ENCODE measurements around the gene MACC1.
"Not testable (repeated sequence)": the region's sequence is repeated elsewhere in the genome, so short reads cannot be mapped to it uniquely, and the experiment has no call there.

The MACC1 gene

GRCh38 chr7:20129920-20130319 lies 87.3 kb downstream of the MACC1 start:
- no peak for DNase-seq (ENCODE audit: low read depth in 2 of 2)

DNA sequence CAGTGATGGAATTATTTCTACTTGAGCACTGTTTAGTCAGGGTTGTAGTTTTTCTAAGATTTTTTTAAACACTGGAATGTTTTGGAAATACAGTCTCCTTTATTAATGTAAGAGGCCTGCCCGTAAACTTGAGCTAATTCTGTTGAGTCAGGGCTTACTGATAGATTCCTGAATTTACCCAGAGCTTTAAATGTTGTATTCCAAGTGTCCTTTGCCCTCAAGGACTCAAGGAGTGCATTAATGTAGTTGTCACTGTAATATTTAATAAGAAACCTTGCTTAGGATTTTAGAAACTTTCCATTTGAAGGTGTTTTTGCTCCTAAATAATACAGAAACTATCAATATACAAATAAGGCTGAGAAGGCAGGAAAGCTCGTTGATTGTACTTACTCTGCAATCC lies 89.2 kb downstream of the MACC1 start:
- DNase-seq (ENCODE audit: low read depth in 2 of 2) = no peak

GRCh38 chr7:20126060-20126459 lies 91.1 kb downstream of the MACC1 start:
- not testable (repeated sequence) for DNase-seq (ENCODE audit: low read depth in 2 of 2)

DNA sequence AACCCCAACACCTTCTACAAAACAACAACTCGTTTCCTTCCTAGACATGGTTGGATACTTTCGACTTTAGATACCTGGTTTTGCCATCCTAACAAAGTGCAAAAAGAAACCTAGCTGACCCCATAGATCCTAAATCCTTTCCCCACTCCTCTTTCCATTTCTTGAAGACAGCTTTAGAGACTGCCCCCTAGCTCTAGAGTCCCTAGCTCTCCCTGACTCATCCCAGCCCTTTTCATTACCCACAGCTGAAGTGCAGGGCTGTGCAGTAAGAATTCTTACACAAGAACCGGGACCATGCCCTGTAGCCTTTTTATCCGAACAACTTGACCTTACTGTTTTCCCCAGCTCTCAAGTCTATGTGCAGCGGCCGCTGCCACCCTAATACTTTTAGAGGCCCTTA lies 93.1 kb downstream of the MACC1 start:
- not testable (repeated sequence) for DNase-seq (ENCODE audit: low read depth in 2 of 2)

- DNase-seq (ENCODE audit: low read depth in 2 of 2) = not testable (repeated sequence)
Observed at GRCh38 chr7:20122653-20123316, 94.4 kb downstream of the MACC1 start.

DNA sequence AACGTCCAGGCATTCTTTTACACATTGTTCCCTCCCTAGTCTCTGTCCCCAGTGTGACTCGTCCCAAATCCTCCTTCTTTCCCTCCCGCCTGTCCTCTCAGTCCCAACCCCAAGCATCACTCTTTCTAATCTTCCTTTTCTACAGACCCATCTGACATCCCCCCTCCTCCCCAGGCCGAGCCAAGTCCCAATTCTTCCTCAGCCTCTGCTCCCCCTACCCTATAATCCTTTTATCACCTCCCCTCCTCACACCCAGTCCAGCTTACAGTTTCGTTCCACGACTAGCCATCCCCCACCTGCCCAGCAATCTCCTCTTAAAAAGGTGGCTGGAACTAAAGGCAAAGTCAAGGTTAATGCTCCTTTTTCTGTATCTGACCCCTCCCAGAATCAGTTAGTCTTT lies 95.1 kb downstream of the MACC1 start:
- no peak for DNase-seq (ENCODE audit: low read depth in 2 of 2)

- DNase-seq (ENCODE audit: low read depth in 2 of 2) = no peak
Observed at GRCh38 chr7:20121404-20121803, 95.8 kb downstream of the MACC1 start.

GRCh38 chr7:20120611-20121168 lies 96.5 kb downstream of the MACC1 start:
- DNase-seq (ENCODE audit: low read depth in 2 of 2) = not testable (repeated sequence)

DNA sequence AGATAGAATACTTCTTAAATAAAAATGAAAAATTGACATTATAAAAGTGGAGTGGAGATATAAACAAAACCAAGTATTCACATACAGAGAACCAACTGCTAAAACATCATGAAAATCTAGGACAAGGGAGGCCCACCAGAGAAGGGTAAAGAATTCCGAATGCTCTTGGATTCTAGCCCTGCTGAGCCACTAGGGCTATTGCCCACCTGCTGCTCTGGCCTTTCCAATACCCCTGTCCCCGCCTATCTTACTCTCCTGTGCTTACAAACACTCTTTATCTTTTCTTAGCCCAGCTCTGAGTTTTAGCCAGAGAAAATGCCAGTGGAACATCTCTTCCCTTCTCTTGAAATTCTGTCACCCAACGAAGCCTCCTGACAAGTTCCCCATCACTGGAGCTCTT lies 100.3 kb downstream of the MACC1 start:
- DNase-seq (ENCODE audit: low read depth in 2 of 2) = no peak

- no peak for DNase-seq (ENCODE audit: low read depth in 2 of 2)
Observed at GRCh38 chr7:20114468-20114867, 102.7 kb downstream of the MACC1 start.

DNA sequence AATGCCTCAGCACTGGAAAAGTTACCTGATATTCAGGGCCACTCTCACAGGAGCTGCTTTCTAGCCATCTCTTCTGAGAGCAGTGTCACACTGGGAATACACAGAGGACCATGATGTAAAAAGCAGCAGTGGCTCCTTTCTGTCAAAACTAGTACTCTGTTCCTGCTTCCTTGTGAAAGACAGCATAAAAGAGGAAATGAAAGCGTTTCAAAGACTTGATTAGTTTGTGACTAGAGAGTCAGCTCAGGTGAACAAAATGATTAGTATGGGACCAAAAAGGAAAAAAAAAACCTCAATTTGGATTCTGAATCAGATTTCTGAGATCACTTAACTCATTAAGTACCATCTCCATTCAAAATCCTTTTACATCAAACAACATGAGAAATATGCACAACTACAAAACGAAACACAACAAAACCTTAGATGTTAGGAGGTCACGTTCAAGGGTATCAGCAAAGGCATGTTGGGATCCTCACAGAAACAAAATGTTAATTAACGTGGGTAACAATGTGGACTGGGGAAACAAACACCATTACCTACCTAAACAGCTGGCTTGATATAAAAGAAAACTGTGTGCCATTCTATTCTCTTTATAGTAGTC lies 103.7 kb downstream of the MACC1 start:
- DNase-seq (ENCODE audit: low read depth in 2 of 2) = no peak

GRCh38 chr7:20112696-20113095 lies 104.5 kb downstream of the MACC1 start:
- no peak for DNase-seq (ENCODE audit: low read depth in 2 of 2)

GRCh38 chr7:20111821-20112542 lies 105.2 kb downstream of the MACC1 start:
- no peak for DNase-seq (ENCODE audit: low read depth in 2 of 2)

- DNase-seq (ENCODE audit: low read depth in 2 of 2) = no peak
Observed at GRCh38 chr7:20107582-20107981, 109.6 kb downstream of the MACC1 start.

- DNase-seq (ENCODE audit: low read depth in 2 of 2) = no peak
Observed at GRCh38 chr7:20104696-20105095, 112.5 kb downstream of the MACC1 start.

DNA sequence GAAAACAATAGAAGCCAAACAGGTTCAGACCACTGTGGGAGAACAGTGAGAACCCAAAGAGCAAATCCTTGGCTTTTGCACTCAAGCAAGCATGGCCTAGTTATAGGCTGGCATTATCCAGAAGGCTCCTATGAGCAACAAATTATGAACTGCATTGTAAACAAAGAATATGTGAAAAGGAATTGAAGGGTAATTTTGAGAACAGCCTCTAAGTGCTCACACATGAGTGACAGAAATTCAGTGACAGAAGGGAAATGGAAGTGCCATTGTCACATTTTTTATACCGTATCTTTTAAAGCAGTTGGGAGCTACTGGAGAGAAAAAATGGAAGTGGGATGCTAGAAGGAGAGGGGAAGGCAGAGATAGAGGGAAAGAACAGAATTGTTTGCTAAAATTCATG lies 114.2 kb downstream of the MACC1 start:
- no peak for DNase-seq (ENCODE audit: low read depth in 2 of 2)

- no peak for DNase-seq (ENCODE audit: low read depth in 2 of 2)
Observed at GRCh38 chr7:20095862-20096261, 121.3 kb downstream of the MACC1 start.

GRCh38 chr7:20095436-20095835 lies 121.7 kb downstream of the MACC1 start:
- DNase-seq (ENCODE audit: low read depth in 2 of 2) = no peak

DNA sequence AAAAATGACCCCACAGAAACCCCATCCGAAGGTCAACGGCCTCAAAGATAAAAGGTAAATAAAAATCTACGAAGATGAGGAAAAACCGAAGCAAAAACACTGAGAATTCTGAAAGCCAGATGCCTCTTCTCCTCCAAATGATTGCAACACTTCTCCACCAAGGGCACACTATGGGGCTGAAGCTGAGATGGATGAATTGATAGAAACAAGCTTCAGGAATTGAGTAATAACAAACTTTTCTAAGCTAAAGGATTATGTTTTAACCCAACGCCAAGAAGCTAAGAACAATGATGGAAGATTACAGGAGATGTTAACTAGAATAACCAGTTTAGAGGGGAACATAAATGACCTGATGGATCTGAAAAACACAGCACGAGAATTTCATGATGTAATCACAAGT lies 127.8 kb downstream of the MACC1 start:
- no peak for DNase-seq (ENCODE audit: low read depth in 2 of 2)

GRCh38 chr7:20085086-20085485 lies 132.1 kb downstream of the MACC1 start:
- DNase-seq (ENCODE audit: low read depth in 2 of 2) = no peak

Measured in stimulated activated CD8-positive, alpha-beta memory T cell treated with anti-CD3 and anti-CD28 coated beads, Interleukin-7, amount 100 ng/mL, for 4 hours (primary cell).